Ureter (tissue), 1 donor: Measurements from ENCODE around the gene EHD4. TPM values are rescaled to one million over a fixed set of nuclear protein-coding genes. Genes with fewer than 3 reads are reported as not detected.

Source experiments
- DNase-seq: peaks from one replicate; pipeline ENCODE4 v3.0.0-alpha.2; 2020; ENCODE audit warnings: low spot score
- total RNA-seq: library from RNA; stranded (reverse); gene quantifications from one replicate; pipeline ENCODE4 v1.2.4, GENCODE V29; 2023
- donor health status: DM: yes; HTN: yes; CAD: no.

Gene EHD4
- total RNA-seq, 1 donor from 2014 or later = 64.1 TPM

GRCh38 chr15:41994772-41995475, 22.6 kb upstream of the EHD4 start:
- DNase-seq = no peak

- no peak for DNase-seq
These were observed 21.9 kb upstream of the EHD4 start for GRCh38 chr15:41994171-41994650.

GRCh38 chr15:41993472-41994170, 21.3 kb upstream of the EHD4 start:
- DNase-seq = no peak

- DNase-seq = no peak
These were observed 20.4 kb upstream of the EHD4 start for GRCh38 chr15:41992803-41993190.

GRCh38 chr15:41992151-41992802, 19.9 kb upstream of the EHD4 start:
- DNase-seq = no peak

GRCh38 chr15:41990691-41991090, 18.3 kb upstream of the EHD4 start:
- no peak for DNase-seq

GRCh38 chr15:41990243-41990605, 17.9 kb upstream of the EHD4 start:
- no peak for DNase-seq

GRCh38 chr15:41989573-41990242, 17.4 kb upstream of the EHD4 start:
- DNase-seq = peak; percentile 90

GRCh38 chr15:41988896-41989572, 16.7 kb upstream of the EHD4 start:
- DNase-seq = no peak

GRCh38 chr15:41987925-41988275, 15.5 kb upstream of the EHD4 start:
- DNase-seq = no peak

- DNase-seq = no peak
These were observed 15.0 kb upstream of the EHD4 start for GRCh38 chr15:41987246-41987924.

GRCh38 chr15:41985236-41986160, 13.1 kb upstream of the EHD4 start:
- no peak for DNase-seq

GRCh38 chr15:41984622-41985021, 12.3 kb upstream of the EHD4 start:
- DNase-seq = no peak

- DNase-seq = no peak
These were observed 11.5 kb upstream of the EHD4 start for GRCh38 chr15:41983621-41984571.

- DNase-seq = no peak
These were observed 10.9 kb upstream of the EHD4 start for GRCh38 chr15:41983221-41983620.

- DNase-seq = peak; percentile 34
These were observed 10.0 kb upstream of the EHD4 start for GRCh38 chr15:41982133-41982930.

- DNase-seq = peak; percentile 10
These were observed 9.2 kb upstream of the EHD4 start for GRCh38 chr15:41981371-41982132.
